ENCODE measurements around the gene AFAP1L1. TPM values are rescaled to one million over a fixed set of nuclear protein-coding genes. Genes with fewer than 3 reads are reported as not detected.

The AFAP1L1 gene
- total RNA-seq, 2 experiments from 2014 or later: not detected

- Histone ChIP-seq H2AFZ (ENCODE audit: low read length) (no peak overlapping the region), H3K9me3 (ENCODE audit: low read length) (no peaks in the 10 kb centered on the region), H4K20me1 (ENCODE audit: insufficient read depth, low read length) (no peaks in the 10 kb centered on the region), H3K27ac (ENCODE audit: low read depth, low read length, poor library complexity, severe bottlenecking) (no peak overlapping the region), H3K79me2 (ENCODE audit: insufficient read depth, low read depth, low read length) (no peaks in the 10 kb centered on the region), H3K36me3 (ENCODE audit: insufficient read depth, low read length) (no peaks in the 10 kb centered on the region), H3K4me2 (ENCODE audit: low read length) (no peak overlapping the region), H3K4me1 (ENCODE audit: insufficient read depth, low read length, poor library complexity, severe bottlenecking) (no peaks in the 10 kb centered on the region), H3K9me2 (ENCODE audit: insufficient read depth, low read length) (no peaks in the 10 kb centered on the region), H3K4me3 (ENCODE audit: low read depth, low read length, poor library complexity, severe bottlenecking) (no peak overlapping the region)
- intact Hi-C loops (cut with micrococcal nuclease; ENCODE audit: unreplicated experiment): loop anchor here (5.0 kb wide), 2 partner anchors 123 to 138 kb away; partner anchors contain the start of gene ABLIM3
- no TSS peak for BruUV-seq (replicated peaks)
- ChIA-PET POLR2A (no interaction called here), CTCF (ENCODE audit: unreplicated experiment) (interaction anchor here (1.0 kb wide), 1 partner anchor 11 kb away, joined by 3 read pairs; no protein-coding TSS in a partner anchor)
- TF ChIP-seq EZH2phosphoT487 (IDR thresholded peaks at IDR 0.05; ENCODE audit: borderline replicate concordance, low read depth, low read length): no peak
- peak; percentile 60 for TF ChIP-seq CTCF (conservative IDR thresholded peaks at IDR 0.05; ENCODE audit: low read length)
- no peak for DNase-seq (ENCODE audit: low spot score)
These were observed 6.1 kb upstream of the AFAP1L1 start for GRCh38 chr5:149265597-149265996.

GRCh38 chr5:149267241-149267973 lies 4.3 kb upstream of the AFAP1L1 start:
- POLR2A ChIA-PET: no interaction called here
- H4K20me1 ChIP-seq (ENCODE audit: insufficient read depth, low read length): no peaks in the 10 kb centered on the region
- DNase-seq (ENCODE audit: low spot score): no peak
- no peaks in the 10 kb centered on the region for H3K9me2 ChIP-seq (ENCODE audit: insufficient read depth, low read length)
- H3K36me3 ChIP-seq (ENCODE audit: insufficient read depth, low read length): no peaks in the 10 kb centered on the region
- CTCF ChIA-PET (ENCODE audit: unreplicated experiment): interaction anchor here (0.6 kb wide), 1 partner anchor 12 kb away, joined by 4 read pairs; no protein-coding TSS in a partner anchor
- H3K27ac ChIP-seq (ENCODE audit: low read depth, low read length, poor library complexity, severe bottlenecking): no peak overlapping the region
- no peaks in the 10 kb centered on the region for H3K9me3 ChIP-seq (ENCODE audit: low read length)
- H3K79me2 ChIP-seq (ENCODE audit: insufficient read depth, low read depth, low read length): no peaks in the 10 kb centered on the region
- no peak overlapping the region for H3K4me2 ChIP-seq (ENCODE audit: low read length)
- H3K4me3 ChIP-seq (ENCODE audit: low read depth, low read length, poor library complexity, severe bottlenecking): no peak overlapping the region
- no peaks in the 10 kb centered on the region for H3K4me1 ChIP-seq (ENCODE audit: insufficient read depth, low read length, poor library complexity, severe bottlenecking)
- H2AFZ ChIP-seq (ENCODE audit: low read length): no peak overlapping the region
- no TSS peak for BruUV-seq (replicated peaks)
- TF ChIP-seq CTCF (conservative IDR thresholded peaks at IDR 0.05; ENCODE audit: low read length) (no peak), EZH2phosphoT487 (IDR thresholded peaks at IDR 0.05; ENCODE audit: borderline replicate concordance, low read depth, low read length) (no peak)
- intact Hi-C loops (cut with micrococcal nuclease; ENCODE audit: unreplicated experiment): loop anchor here (5.0 kb wide), 2 partner anchors 125 to 140 kb away; partner anchors contain the start of gene ABLIM3

All from OCI-LY7 (cell line).